Stimulated activated CD8-positive, alpha-beta memory T cell treated with anti-CD3 and anti-CD28 coated beads, Interleukin-7, amount 100 ng/mL, for 48 hours (primary cell): ENCODE measurements around the gene RALGDS.
"Not testable (repeated sequence)": the region's sequence is repeated elsewhere in the genome, so short reads cannot be mapped to it uniquely, and the experiment has no call there.

Experiments
- DNase-seq, 2 donors: peaks; one replicate each; pipeline ENCODE4 v3.0.0-alpha.2; 2020; ENCODE audit warnings: low read depth in 1 of 2; ENCODE audit errors: extremely low read depth in 1 of 2

The RALGDS gene

DNA sequence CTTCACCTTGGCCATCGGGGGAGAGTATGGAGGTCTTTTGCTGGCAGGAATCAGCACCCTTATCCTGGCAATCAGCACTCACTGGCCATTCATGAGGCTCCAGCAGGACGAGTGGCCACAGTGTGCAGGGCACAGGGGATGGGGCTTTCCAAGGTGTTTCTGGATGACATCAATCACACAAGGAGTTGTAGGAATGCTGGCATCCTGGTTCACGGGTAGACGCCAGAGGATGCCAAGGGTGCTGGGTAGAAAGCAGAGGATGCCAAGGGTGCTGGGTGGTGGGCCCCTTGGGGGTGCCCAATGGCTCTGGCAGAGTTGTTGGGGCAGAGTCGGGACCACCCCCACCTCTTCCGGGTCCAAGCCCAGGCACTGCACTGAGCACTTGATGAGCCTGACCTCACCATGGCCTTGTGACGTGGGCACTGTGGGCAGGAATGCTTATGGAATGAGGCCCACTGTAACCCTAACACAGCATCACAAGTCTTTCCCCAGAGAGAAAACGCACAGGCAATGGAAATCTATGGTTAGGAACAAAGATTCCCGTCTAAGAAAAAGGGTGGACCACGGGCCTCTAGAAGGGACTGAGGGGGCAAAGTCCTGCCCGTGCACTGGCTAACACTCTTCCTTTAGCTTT is 30.2 kb downstream of the RALGDS start:
- no peak for DNase-seq

DNA sequence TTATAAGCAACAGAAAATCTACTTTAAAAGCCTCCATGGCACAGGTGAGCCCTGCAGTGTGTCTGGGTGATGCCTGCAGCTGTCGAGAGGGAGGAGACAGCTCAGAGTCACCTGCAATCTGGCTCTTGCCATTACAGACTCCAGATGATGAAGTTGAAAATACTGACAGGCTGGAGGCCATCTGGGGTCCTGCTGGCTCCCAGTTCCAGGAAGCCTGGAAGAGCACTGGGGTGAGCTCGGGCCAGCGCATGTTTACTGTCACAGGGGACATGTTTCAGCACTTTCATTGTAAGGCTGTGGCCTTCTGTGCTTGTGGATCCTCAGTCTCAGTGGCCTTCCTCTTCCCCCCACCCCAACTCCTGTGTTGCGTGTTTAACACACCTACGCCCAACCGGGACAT is 30.9 kb downstream of the RALGDS start:
- DNase-seq = no peak

- no peak for DNase-seq
These were observed 31.8 kb downstream of the RALGDS start for GRCh38 chr9:133089271-133089671.

DNA sequence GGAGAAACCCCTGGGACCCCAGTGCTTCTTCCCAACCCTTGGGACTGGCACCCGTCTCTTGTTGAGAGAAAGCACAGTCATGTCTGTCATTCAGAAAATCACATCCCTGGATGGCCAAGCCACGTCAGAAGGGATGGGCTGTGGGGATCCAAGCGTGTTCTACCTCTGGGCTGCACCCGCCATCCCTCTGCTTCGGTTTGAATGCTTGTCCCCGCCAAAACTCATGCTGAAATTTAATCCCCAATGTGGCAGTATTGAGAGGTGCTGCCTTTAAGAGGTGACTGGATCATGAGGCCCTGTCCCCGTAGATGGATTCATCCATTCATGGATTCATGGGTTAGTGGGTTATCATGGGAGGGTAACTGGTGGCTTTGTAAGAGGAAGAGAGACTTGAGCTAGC is 32.3 kb downstream of the RALGDS start:
- DNase-seq = no peak

- no peak for DNase-seq
These were observed 32.8 kb downstream of the RALGDS start for GRCh38 chr9:133088146-133088750.

GRCh38 chr9:133087429-133088145 is 33.5 kb downstream of the RALGDS start:
- DNase-seq = no peak

DNA sequence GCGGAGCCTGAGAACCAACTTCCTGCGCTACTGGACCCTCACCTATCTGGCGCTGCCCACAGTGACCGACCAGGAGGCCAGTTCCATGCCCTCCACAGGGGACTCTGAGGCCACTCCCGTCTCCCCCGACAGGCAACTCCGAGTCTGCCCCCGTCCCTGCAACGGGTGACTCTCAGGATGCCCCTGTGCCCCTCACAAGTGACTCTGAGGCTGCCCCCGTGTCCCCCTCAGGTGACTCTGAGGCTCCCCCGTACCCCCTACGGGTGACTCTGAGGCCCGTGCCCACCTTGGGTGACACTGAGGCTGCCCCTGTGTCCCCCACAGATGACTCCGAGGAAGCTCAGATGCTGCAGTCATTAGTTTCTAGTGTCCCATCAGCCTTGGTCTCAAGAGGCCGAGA is 34.1 kb downstream of the RALGDS start:
- no peak for DNase-seq

GRCh38 chr9:133086212-133086860 is 34.7 kb downstream of the RALGDS start:
- DNase-seq = not testable (repeated sequence)

- not testable (repeated sequence) for DNase-seq
These were observed 37.4 kb downstream of the RALGDS start for GRCh38 chr9:133083688-133084087.

DNA sequence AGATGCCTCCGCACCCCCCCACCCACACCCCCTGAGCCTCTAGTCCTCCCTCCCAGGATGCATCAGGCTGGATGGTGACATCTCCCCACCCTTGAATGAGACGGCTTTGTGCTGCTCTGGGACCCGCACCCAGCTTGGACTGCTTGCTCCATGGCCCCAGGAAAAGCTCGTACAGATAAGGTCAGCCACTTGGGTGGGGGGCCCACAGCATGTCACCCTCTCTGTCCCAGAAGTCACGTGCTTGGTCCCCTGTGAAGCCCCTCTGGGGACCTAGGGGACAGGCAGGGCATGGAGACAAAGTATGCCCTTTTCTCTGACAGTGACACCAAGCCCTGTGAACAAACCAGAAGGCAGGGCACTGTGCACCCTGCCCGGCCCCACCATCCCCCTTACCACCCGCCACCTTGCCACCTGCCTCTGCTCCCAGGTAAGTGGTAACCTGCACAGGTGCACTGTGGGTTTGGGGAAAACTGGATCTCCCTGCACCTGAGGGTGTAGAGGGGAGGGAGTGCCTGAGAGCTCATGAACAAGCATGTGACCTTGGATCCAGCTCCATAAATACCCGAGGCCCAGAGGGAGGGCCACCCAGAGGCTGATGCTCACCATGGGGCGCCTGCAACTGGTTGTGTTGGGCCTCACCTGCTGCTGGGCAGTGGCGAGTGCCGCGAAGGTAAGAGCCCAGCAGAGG is 38.9 kb downstream of the RALGDS start:
- DNase-seq = not testable (repeated sequence)

DNA sequence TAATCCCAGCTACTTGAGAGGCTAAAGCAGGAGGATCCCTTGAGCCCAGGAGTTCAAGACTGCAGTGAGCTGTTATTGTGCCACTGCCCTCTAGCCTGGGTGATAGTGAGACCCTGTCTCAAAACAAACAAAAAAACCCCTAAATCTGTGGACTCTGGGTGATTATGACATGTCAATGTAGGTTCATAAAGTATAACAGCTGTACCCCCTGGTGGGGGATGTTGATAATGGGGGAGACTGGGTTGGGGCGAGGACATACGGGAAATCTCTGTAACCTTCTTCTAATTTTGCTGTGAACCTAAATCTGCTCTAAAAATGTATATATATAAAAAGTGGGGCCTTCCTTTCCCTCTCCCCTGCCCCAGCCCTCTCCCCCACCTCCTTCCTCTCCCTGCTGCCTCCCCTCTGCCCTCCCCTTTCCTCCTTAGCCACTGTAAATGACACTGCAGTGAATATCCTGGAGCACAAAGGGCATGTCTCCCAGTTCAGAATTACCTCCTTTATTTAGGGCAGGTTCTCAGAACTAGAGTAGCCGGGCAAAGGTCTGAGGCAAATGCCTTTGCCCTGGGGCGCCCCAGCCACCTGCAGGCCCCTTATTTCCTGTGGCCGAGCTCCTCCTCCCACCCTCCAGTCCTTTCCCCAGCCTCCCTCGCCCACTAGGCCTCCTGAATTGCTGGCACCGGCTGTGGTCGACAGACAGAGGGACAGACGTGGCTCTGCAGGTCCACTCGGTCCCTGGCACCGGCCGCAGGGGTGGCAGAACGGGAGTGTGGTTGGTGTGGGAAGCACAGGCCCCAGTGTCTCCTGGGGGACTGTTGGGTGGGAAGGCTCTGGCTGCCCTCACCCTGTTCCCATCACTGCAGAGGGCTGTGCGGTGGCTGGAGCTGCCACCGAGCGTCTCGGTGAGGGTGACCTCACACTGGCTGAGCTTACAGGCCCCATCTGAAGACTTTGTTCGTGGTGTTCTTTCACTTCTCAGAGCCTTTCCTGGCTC is 40.0 kb downstream of the RALGDS start:
- not testable (repeated sequence) for DNase-seq

DNA sequence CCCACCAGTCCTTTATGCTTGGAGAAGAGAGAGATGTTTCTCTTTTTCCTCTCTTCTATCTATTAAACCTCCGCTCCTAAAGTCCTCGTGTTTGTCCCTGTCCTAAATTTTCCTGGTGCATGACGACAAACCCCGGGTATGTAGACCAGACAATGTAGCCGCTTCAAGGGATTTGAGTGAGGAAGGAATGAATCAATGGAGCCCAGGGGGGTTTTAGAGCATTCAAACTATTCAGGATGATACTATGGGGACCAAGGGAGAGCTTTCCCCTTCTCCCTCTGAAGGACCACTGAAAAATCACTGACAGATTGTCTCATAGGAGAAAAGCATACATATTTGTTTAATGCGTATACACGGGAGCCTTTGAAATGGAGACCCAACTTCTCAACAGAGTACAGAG is 40.9 kb downstream of the RALGDS start:
- DNase-seq = no peak

DNA sequence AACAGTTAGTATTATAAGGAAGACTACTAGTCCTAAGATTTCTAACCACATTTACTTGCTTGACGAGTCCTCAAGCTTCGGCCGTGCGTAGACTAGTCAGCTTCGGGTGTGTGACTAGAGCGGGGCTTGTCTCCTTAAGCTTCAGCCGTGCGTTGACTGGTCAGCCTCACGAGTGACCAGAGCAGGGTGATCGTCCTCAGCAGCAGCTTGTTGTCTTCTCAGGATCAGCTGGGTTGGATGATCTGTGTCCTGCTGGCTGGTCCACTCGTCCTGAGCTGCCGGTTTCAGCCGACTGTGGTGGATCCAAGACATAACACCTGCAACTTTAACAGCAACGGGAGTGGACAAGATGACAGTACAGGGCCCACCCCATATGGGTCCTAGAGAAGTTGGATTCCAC is 42.6 kb downstream of the RALGDS start:
- DNase-seq = no peak

- DNase-seq = no peak
These were observed 44.3 kb downstream of the RALGDS start for GRCh38 chr9:133076691-133077090.

GRCh38 chr9:133075925-133076630 is 45.0 kb downstream of the RALGDS start:
- no peak for DNase-seq

DNA sequence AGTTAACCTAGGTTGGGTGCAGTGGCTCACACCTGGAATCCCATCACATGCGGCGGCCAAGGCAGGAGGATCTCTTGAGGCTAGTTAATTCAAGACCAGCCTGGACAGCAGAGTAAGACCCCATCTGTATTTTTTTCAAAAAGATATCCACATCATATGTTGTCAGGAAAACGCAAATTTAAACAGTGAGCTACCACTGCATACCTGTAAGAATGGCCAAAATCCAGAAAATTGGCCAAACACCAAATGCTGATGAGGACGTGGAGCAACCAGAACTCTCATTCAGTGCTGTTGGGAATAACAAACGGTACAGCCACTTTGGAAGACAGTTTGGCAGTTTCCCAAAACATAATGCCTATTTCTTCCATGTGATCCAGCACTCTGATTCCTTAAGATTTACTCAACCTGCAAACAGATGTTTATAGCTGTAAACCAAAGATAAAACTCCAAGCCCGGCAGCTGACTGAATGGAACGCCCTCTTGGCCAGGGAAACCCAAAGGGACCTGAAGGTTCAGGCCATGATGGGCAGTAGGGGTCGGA is 46.9 kb downstream of the RALGDS start:
- no peak for DNase-seq

- DNase-seq = no peak
These were observed 47.7 kb downstream of the RALGDS start for GRCh38 chr9:133073086-133074014.

DNA sequence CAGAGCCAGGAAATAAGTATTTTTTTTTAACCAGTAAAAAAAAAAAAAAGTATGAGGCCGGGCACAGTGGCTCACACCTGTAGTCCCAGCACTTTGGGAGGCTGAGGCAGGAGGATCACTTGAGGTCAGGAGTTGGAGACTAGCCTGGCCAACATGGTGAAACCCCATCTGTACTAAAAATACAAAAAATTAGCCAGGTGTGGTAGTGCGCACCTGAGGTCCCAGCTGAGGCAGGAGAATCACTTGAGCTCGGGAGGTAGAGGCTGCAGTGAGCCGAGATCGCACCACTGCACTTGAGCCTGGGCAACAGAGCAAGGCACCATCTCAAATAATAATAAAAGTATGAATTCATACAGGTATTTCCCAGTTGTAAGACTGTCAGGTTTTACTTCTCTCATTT is 48.8 kb downstream of the RALGDS start:
- not testable (repeated sequence) for DNase-seq
